22Rv1 (cell line): ENCODE results near the gene C1orf21.
A peak's percentile ranks its signal among the peaks of the same experiment; 100 is the strongest.

ENCODE experiments used
- H3K27ac ChIP-seq: fragments of 450-650 bp; 2 replicates; pipeline ENCODE4 v1.5.1; 2017
- CTCF ChIP-seq: fragments of 450-650 bp; IDR thresholded peaks from 2 replicates; pipeline ENCODE4 v1.5.1; 2017; ENCODE audit warnings: mild to moderate bottlenecking
- ZFX ChIP-seq: fragments of 450-650 bp; IDR thresholded peaks from 2 replicates; pipeline ENCODE4 v1.6.1; 2017; ENCODE audit warnings: antibody characterized with exemption, borderline replicate concordance

Gene C1orf21

GRCh38 chr1:184620469-184620868, 233.6 kb downstream of the C1orf21 start:
- TF ChIP-seq CTCF (no peak), ZFX (no peak)
- H3K27ac ChIP-seq = no peak overlapping the region

GRCh38 chr1:184621260-184621659, 234.4 kb downstream of the C1orf21 start:
- H3K27ac ChIP-seq = peak overlapping the region; percentile 69; the same call in 1 of the 2 replicates

GRCh38 chr1:184622136-184622823, 235.5 kb downstream of the C1orf21 start:
- TF ChIP-seq CTCF (no peak; the same call in 1 of the 2 replicates), ZFX (no peak)
- peak overlapping the region; percentile 69 for H3K27ac ChIP-seq

More at GRCh38 chr1:184621260-184621659, 234.4 kb downstream of the C1orf21 start:
- TF ChIP-seq CTCF = no peak
- no peak for TF ChIP-seq ZFX

GRCh38 chr1:184623404-184623803, 236.6 kb downstream of the C1orf21 start:
- peak overlapping the region; percentile 69 for H3K27ac ChIP-seq
- no peak for TF ChIP-seq CTCF
- TF ChIP-seq ZFX = no peak

- H3K27ac ChIP-seq = peak overlapping the region; percentile 69
- TF ChIP-seq CTCF (no peak), ZFX (no peak)
These were observed 237.2 kb downstream of the C1orf21 start for GRCh38 chr1:184624051-184624450.

GRCh38 chr1:184624626-184625025, 237.8 kb downstream of the C1orf21 start:
- no peak for TF ChIP-seq CTCF
- no peak overlapping the region for H3K27ac ChIP-seq

GRCh38 chr1:184625271-184625670, 238.4 kb downstream of the C1orf21 start:
- no peak overlapping the region for H3K27ac ChIP-seq

More at GRCh38 chr1:184625271-184625670, 238.4 kb downstream of the C1orf21 start:
- no peak for TF ChIP-seq CTCF
- TF ChIP-seq ZFX = no peak
